ENCODE measurements around the gene GBGT1.

GRCh38 chr9:133149130-133150015 lies 14.3 kb downstream of the GBGT1 start:
- TF ChIP-seq POLR2AphosphoS5 (IDR thresholded peaks at IDR 0.05; ENCODE audit: borderline replicate concordance, low read depth, low read length) (peak; percentile 58; the same call in 1 of the 2 replicates), EZH2 (IDR thresholded peaks at IDR 0.05) (no peak), FOXP2 (optimal IDR thresholded peaks at IDR 0.05; ENCODE audit: control extremely low read depth, extremely low read length, insufficient read depth) (no peak)
